PFSK-1 (cell line): ENCODE results near the gene NAALADL2.

ENCODE experiments used
- POLR2AphosphoS5 ChIP-seq: IDR thresholded peaks from 2 replicates; pipeline ENCODE4 v1.6.1; 2012; ENCODE audit warnings: low read depth, mild to moderate bottlenecking, control low read depth, low read length, moderate library complexity
- REST ChIP-seq, 2 experiments: IDR thresholded peaks; 2 replicates each; pipeline versions ENCODE4 v1.6.1 to v1.8.0; 2011 to 2012; ENCODE audit warnings: low read depth in 2 of 2, low read length in 2 of 2, control low read depth in 1 of 2, inconsistent platforms in 1 of 2, mild to moderate bottlenecking in 1 of 2, moderate library complexity in 1 of 2; ENCODE audit not compliant: insufficient read depth in 1 of 2
- SIN3A ChIP-seq: IDR thresholded peaks from 2 replicates; pipeline ENCODE4 v1.6.1; 2012; ENCODE audit warnings: mild to moderate bottlenecking, low read length, moderate library complexity, borderline replicate concordance; ENCODE audit not compliant: insufficient read depth

- TF ChIP-seq POLR2AphosphoS5 (no peak), SIN3A (no peak), REST (IDR thresholded peaks at IDR 0.05; ENCODE audit: insufficient read depth in 1 of 2, low read depth in 2 of 2, low read length in 2 of 2) (no peak)
Measured at GRCh38 chr3:175591375-175591774, 732.2 kb downstream of the NAALADL2 start.
